Inflammatory macrophage treated with lipopolysaccharide for 1 hour (primary cell): ENCODE results near the gene STAC3.

Experiments
- DNase-seq, 2 donors: peaks; one replicate each; pipeline ENCODE4 v3.0.0-alpha.2; 2020 to 2022

The STAC3 gene

DNA sequence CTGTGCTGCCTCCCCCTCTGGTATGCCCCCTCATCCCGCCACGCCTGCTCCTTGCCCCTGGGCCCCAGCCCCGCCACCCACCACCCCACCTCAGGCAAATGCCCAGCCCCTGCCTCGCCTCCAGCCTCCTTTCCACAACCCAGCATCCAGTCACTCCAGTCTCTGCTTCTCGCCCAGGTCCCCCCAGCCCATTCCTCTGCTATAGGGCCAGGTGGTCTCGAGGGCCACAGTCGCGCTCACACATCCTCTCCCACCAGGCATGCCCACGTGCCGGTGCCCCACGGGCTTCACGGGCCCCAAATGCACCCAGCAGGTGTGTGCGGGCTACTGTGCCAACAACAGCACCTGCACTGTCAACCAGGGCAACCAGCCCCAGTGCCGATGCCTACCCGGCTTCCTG is 40.5 kb downstream of the STAC3 start:
- no peak for DNase-seq

DNA sequence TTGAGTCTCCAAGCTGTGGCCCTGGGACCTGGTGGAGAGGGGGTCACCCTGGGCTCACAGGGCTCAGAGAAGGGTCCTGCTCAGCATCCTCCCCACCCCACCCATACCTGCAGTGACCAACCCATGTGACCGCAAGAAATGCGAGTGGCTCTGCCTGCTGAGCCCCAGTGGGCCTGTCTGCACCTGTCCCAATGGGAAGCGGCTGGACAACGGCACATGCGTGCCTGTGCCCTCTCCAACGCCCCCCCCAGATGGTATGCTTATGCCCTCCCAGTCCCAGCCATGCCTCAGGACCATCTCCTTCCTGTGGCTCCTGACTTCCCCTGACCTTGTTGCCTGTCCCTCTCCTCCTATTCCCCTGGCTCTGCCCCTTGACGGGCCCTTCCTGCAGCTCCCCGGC is 41.1 kb downstream of the STAC3 start:
- no peak for DNase-seq

DNA sequence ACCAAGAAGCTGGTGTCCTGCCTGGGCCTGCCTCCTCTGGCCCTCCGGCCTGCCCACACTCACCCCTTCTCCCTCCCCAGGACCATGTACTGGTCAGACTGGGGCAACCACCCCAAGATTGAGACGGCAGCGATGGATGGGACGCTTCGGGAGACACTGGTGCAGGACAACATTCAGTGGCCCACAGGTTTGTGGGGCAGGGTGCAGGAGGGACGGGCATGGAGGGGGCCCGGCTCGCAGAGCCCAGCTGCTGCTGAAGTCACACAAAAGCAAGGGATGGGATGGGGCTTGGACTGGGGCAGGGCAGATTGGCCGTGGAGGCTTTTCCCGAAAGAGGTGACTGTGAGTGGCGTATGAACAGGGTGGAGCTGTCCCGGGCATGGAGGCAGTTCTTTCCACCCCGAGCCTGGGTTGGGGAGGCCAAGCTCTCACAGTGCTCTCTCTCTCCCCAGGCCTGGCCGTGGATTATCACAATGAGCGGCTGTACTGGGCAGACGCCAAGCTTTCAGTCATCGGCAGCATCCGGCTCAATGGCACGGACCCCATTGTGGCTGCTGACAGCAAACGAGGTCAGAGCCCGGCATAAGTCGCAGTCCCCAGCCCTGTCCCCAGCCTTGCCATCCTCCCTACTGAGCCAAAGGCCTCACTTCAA is 42.2 kb downstream of the STAC3 start:
- DNase-seq, result no peak

DNA sequence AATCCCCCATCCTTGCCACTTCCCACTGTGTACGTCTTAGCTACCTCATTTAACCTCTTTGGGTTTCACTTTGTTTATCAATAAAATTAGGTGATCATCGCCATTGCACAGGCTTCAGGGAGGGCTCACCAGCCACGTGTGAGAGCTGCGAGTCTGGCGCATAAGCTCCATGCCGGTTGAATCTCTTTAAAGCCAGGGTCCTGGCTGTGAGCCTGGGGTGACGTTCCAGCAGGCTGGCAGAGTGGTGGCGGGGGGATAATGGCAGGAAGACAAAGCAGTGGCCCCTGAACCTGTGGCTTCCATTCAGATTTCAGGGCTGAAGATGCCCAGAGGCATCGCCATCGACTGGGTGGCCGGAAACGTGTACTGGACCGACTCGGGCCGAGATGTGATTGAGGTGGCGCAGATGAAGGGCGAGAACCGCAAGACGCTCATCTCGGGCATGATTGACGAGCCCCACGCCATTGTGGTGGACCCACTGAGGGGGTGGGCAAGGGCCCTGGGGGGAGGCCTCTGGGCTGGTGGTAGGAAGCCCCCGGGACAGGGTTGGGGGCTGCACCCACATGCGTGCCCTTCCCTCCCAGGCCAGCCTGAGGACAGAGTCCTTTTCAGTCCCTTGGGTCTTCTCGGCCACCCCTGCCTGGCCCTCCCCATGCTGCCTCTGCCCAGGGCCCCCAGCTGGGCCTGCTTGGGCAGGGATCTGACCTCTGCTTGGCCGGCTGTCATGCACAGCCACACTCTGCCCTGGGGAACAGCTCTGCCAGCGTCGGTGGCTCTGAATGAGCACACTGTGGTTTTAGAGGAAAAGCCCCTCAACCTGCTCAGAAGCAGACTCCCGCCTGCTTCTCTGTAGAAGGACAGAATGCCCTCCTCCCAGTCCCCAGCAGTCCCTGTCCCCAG is 43.0 kb downstream of the STAC3 start:
- no peak for DNase-seq

DNA sequence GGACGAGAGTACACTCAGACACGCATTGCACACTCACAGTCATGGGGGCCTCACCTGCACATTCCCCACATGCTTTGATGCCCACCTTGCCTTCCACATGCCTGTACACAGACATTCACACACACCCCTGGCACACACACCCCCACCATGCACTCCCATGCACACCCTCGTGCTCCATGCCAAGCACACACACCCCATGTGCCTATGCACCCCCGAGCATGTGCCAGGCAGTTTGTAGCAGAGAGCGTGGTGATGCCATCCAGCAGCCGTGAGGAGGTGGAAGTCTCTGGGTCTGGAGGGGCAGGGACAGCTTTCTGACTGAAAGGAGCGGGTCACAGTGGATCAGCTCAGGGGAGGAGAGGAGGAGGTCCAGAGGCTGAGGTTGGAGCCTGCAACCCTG is 45.1 kb downstream of the STAC3 start:
- DNase-seq, result no peak

DNA sequence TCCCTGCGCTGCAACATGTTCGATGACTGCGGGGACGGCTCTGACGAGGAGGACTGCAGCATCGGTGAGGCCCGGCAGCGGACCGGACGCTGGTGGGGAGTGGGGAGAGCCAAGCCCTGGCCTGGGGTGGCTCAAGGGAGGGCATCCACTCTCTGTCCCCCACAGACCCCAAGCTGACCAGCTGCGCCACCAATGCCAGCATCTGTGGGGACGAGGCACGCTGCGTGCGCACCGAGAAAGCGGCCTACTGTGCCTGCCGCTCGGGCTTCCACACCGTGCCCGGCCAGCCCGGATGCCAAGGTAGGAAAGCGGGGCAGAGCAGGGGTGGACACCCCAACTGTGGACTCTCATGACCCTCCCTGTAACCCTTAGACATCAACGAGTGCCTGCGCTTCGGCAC is 45.8 kb downstream of the STAC3 start:
- DNase-seq, result no peak

DNA sequence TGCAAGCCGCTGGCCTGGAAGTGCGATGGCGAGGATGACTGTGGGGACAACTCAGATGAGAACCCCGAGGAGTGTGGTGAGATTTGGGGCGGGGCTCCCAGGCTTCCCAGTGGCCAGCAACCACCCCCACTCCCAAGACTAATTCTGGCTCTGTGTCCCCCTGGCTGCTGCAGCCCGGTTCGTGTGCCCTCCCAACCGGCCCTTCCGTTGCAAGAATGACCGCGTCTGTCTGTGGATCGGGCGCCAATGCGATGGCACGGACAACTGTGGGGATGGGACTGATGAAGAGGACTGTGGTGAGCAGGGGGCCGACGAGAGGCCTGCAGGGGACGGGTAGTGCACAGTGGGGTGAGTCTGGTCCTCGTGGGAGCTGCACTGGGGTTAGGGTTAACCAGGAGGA is 46.5 kb downstream of the STAC3 start:
- DNase-seq, result no peak

DNA sequence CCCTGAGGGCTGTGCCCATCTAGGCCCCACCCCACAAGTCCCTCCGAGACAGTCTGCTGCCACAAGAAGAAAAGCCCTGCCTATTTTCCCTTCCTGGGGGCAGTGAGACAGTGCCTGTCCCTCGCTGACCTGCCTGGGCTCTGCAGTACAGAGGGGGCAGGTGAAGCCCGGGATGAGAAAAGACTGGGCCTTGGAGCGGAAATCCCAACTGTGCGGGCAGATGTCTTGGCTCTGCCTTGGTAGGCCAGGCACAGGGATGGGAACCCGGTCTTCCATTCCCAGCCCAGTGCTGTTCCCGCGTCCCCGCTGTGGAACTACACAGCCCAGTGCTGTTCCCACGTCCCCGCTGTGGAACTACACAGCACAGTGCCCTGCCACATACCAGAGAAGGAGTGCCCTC is 47.2 kb downstream of the STAC3 start:
- no peak for DNase-seq

DNA sequence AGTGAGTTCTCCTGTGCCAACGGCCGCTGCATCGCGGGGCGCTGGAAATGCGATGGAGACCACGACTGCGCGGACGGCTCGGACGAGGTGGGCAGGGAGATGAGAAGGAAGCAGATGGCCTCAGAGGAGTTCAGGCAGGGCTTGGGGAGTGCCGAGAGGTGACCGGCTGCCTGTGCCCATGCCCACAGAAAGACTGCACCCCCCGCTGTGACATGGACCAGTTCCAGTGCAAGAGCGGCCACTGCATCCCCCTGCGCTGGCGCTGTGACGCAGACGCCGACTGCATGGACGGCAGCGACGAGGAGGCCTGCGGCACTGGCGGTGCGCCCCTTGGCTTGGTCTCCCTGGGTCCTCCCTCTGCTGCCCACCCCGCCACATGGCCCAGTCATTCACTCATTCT is 47.8 kb downstream of the STAC3 start:
- no peak for DNase-seq

DNA sequence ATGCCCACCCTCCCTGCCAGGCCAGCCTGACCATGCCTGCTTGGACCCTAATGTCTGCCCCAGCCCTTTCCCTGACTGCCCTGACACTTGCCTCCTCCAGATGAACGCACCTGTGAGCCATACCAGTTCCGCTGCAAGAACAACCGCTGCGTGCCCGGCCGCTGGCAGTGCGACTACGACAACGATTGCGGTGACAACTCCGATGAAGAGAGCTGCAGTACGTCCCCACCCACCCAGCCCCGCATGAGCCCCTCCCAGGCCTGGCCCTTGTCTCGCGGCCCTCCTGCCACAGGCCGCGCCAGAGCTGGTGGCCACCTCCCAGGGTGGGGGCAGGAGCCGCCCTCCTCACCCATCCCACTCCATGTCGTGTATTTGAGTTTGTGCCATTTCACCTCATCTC is 48.7 kb downstream of the STAC3 start:
- DNase-seq, result no peak

DNA sequence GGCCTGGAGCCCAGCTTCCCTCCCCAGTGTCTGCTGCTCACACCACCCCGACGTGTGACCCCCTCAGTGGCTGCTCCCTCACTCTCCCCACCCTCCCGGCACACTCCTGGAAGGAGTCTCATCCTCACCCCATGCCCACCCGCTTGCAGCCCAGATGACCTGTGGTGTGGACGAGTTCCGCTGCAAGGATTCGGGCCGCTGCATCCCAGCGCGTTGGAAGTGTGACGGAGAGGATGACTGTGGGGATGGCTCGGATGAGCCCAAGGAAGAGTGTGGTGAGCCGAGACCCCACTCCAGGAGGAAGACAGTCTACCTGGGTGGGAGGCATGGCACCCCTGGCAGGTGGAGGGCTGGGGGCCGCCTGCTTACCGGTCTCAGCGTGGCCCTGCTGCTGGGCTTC is 49.4 kb downstream of the STAC3 start:
- DNase-seq, result no peak

DNA sequence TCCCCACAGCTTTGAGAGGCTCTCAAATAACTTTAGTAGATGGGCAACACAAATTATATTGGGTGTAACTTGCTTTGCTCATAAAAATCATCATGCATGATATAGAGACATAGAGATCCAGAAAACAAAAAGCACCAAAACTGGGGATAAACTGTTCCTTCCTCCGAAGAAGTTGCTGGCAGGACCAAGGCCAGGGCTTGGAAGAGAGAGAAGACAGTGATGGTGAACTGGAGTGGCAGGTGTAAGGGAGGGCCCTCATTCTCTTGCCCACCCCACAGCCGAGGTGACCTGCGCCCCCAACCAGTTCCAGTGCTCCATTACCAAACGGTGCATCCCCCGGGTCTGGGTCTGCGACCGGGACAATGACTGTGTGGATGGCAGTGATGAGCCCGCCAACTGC is 49.8 kb downstream of the STAC3 start:
- no peak for DNase-seq

DNA sequence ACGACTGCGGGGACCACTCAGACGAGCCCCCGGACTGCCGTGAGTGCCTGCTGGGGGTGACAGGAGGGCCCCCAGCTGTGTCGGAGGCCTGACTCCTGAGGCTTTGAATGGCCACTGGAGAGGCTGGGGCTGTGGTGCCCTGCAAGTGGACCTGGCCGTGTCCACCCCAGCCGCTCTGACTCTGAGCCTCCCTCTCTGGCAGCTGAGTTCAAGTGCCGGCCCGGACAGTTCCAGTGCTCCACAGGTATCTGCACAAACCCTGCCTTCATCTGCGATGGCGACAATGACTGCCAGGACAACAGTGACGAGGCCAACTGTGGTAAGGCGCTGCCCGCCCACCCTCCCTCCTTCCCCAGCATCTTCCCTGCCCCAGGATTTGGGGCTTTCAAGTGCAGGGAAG is 50.5 kb downstream of the STAC3 start:
- no peak for DNase-seq

DNA sequence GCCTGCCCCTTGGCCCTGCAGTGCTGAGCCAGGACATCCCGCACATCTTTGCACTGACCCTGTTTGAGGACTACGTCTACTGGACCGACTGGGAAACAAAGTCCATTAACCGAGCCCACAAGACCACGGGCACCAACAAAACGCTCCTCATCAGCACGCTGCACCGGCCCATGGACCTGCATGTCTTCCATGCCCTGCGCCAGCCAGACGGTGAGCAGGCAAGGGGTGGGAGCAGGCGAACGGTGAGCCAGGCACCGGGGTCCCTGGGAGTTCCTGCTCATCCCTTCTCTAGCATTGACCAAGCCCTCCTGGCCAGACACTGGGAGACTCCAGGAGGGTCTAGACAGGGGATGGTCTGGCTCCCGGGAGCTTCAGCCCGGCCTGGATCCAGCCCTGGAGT is 51.8 kb downstream of the STAC3 start:
- no peak for DNase-seq

DNA sequence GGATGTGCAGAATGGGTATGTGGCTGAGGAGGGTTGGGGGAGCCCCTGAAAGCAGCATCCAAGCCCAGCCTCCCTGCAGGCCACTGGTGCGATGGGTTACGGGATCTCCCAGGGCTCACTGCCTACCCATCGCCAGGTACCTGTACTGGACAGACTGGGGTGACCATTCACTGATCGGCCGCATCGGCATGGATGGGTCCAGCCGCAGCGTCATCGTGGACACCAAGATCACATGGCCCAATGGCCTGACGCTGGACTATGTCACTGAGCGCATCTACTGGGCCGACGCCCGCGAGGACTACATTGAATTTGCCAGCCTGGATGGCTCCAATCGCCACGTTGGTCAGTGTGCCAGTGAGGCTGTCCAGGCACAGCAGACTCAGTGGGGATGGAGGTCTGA is 52.7 kb downstream of the STAC3 start:
- no peak for DNase-seq

DNA sequence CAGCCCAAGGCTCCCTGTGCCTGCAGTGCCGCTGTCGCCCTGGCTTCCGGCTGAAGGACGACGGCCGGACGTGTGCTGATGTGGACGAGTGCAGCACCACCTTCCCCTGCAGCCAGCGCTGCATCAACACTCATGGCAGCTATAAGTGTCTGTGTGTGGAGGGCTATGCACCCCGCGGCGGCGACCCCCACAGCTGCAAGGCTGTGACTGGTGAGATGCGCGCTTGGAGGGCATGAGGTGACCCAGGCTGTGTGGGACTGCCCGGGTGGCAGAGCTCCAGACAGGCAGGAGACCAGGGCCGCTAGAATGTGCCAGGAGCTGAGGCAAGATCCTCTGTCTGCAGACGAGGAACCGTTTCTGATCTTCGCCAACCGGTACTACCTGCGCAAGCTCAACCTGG is 54.0 kb downstream of the STAC3 start:
- no peak for DNase-seq

DNA sequence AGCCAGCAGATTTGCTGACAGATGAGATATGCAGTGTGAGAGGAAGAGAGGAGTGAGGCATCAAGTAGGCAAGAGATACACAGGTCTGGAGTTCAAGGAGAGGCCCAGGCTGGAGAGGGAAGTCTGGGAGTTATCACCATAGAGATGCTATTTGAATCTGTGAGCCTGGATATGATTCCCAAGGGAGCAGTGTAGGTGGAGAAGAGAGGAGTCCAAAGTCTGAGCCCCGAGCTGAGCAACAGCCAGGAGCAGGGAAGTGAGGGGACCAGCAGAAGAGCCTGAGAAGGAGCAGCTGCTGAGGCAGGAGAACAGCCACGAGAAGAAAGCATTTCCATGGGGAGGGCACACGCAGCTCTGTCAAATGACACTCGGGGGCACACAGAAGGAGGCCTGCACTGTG is 54.5 kb downstream of the STAC3 start:
- DNase-seq, result no peak

DNA sequence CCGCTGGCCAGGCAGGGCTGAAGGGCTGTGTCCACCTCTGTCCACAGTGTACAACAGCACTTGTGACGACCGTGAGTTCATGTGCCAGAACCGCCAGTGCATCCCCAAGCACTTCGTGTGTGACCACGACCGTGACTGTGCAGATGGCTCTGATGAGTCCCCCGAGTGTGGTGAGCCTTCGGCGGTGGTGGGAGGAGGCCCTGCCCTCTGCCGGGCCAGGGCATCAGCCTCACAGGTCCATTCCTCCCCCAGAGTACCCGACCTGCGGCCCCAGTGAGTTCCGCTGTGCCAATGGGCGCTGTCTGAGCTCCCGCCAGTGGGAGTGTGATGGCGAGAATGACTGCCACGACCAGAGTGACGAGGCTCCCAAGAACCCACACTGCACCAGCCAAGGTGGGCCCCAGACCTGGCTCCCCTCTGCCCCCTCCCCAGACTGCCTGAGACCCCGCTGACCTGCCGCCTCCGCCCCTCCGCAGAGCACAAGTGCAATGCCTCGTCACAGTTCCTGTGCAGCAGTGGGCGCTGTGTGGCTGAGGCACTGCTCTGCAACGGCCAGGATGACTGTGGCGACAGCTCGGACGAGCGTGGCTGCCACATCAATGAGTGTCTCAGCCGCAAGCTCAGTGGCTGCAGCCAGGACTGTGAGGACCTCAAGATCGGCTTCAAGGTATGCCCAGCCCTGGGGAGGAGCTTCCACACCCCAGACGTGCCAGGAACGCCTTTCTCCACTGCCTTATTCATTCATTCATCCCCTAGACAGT is 55.2 kb downstream of the STAC3 start:
- no peak for DNase-seq

DNA sequence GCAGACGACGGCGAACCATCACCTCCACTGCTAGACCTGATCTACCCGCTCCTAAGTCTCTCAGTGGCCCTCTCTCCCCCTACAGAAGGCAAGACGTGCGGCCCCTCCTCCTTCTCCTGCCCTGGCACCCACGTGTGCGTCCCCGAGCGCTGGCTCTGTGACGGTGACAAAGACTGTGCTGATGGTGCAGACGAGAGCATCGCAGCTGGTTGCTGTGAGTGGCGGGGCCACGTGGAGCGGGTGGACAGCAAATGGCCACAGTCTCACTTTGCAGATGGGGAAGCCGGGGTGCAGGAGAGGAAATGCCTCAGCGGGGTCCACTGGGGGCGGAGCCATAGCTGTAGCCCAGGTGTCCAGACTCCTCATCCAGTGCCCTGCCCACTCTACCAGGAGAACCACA is 55.8 kb downstream of the STAC3 start:
- no peak for DNase-seq

DNA sequence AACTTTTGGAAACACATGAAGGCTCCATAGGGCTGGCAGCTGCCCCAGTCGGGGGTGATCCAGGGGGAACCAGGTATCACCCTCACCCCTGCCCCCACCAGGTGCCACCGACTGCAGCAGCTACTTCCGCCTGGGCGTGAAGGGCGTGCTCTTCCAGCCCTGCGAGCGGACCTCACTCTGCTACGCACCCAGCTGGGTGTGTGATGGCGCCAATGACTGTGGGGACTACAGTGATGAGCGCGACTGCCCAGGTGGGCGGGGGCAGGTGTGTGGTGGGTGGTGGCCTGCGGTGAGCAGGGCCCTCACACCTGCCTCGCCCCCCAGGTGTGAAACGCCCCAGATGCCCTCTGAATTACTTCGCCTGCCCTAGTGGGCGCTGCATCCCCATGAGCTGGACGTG is 56.7 kb downstream of the STAC3 start:
- DNase-seq, result no peak

DNA sequence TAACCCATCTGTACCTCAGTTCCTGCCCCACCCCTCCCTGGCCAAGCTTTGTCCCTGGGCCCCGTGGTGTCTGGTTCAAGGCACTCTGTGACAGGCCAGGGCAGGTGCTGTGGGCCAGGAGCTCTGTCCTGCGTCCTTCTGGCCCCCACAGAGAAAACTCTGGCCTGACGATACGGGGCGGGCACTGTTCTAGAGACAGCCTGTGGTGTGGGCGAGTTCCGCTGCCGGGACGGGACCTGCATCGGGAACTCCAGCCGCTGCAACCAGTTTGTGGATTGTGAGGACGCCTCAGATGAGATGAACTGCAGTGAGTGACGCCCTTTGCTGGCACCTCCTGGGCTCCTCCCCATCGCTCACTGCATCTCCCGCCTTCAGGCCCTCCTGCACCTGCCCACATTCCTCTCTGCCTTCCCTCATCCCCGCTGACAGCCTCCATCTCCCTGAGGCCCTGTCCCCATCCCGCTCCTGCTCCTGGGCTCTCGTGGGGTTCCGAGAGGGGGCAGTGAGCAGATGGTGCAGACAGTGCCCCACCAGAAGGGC is 57.2 kb downstream of the STAC3 start:
- DNase-seq, result no peak
